Neural crest cell (in vitro differentiated cells): ENCODE results near the gene TWIST2. TPM values are rescaled to one million over a fixed set of nuclear protein-coding genes. Genes with fewer than 3 reads are reported as not detected.
A peak's percentile ranks its signal among the peaks of the same experiment; 100 is the strongest.

Source experiments
- DNase-seq: peaks from one replicate; pipeline ENCODE4 v3.0.0; 2021; ENCODE audit warnings: low read depth, mixed read lengths, low spot score
- H3K27ac Mint-ChIP-seq: one replicate; pipeline ENCODE4 v1.8.0; 2021; ENCODE audit warnings: mild to moderate bottlenecking, mixed read lengths; ENCODE audit not compliant: unreplicated experiment
- H3K27me3 Mint-ChIP-seq: 2 replicates; pipeline ENCODE4 v1.8.0; 2021; ENCODE audit warnings: low read depth, mild to moderate bottlenecking, mixed read lengths
- H3K36me3 Mint-ChIP-seq: 2 replicates; pipeline ENCODE4 v1.8.0; 2021; ENCODE audit warnings: low read depth, mild to moderate bottlenecking, mixed read lengths
- H3K4me1 Mint-ChIP-seq: 2 replicates; pipeline ENCODE4 v1.8.0; 2021; ENCODE audit warnings: mixed read lengths
- H3K4me3 Mint-ChIP-seq: one replicate; pipeline ENCODE4 v1.8.0; 2021; ENCODE audit warnings: mild to moderate bottlenecking, mixed read lengths
- H3K9me3 Mint-ChIP-seq: 2 replicates; pipeline ENCODE4 v1.8.0; 2021; ENCODE audit warnings: mixed read lengths
- total RNA-seq: library from RNA; stranded (reverse); gene quantifications from 2 replicates; pipeline ENCODE4 v1.2.1, GENCODE V29; 2021
- TF ChIP-seq, protein P1 (sequence below): fragments of 200-600 bp; sonication (generic); conservative IDR thresholded peaks from 2 replicates; pipeline ENCODE4 v1.5.0; 2021; ENCODE audit warnings: antibody characterized with exemption, mild to moderate bottlenecking

TWIST2 gene
- total RNA-seq, 1 donor from 2014 or later: 0.96 TPM

DNA sequence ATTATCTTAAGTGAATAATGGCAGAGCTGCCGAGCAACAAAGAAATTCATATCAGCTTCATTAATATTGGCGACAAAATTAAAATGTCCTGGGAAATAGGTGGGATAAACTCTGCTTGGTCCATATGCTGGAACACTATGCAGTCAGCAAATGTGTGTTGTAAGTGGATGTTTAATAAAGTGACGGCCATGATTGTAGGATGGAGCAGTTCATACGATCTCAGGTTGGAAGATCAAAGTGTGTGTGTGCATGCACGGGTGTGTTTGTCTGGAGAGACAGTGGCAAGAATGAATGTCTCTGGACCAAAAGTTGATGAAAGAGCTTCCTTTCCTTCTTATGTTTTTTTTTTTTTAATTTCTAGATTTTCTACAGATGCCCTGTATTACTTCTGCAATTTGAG lies 14.8 kb downstream of the TWIST2 start:
- Mint-ChIP-seq H3K27me3 (peaks cover 3% of the 10 kb centered on the region), H3K27ac (no peak overlapping the region), H3K36me3 (no peaks in the 10 kb centered on the region), H3K4me3 (no peak overlapping the region), H3K9me3 (no peaks in the 10 kb centered on the region), H3K4me1 (peaks cover 23% of the 10 kb centered on the region)
- TF ChIP-seq, protein P1, sequence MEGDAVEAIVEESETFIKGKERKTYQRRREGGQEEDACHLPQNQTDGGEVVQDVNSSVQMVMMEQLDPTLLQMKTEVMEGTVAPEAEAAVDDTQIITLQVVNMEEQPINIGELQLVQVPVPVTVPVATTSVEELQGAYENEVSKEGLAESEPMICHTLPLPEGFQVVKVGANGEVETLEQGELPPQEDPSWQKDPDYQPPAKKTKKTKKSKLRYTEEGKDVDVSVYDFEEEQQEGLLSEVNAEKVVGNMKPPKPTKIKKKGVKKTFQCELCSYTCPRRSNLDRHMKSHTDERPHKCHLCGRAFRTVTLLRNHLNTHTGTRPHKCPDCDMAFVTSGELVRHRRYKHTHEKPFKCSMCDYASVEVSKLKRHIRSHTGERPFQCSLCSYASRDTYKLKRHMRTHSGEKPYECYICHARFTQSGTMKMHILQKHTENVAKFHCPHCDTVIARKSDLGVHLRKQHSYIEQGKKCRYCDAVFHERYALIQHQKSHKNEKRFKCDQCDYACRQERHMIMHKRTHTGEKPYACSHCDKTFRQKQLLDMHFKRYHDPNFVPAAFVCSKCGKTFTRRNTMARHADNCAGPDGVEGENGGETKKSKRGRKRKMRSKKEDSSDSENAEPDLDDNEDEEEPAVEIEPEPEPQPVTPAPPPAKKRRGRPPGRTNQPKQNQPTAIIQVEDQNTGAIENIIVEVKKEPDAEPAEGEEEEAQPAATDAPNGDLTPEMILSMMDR: no peak
- no peak for DNase-seq

DNA sequence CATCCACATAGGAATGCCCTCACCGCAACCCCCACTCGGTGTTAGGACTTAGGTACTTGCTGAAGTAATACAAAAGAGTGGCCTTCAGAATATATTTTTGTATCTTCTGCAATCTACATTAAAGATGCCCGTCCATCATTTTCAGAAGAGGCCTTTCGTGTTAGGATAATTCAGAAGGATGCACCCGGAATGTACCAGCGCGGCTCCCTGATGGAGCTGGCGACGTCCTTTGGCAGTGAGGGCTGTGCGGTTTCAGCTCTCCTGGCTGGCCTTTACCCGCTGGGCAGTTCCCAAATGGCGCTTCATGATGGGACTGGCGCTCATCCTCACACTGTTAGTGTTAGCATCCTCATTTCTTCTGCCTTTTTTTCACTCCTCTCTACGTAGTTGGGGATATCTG lies 15.3 kb downstream of the TWIST2 start:
- Mint-ChIP-seq H3K27ac (no peak overlapping the region), H3K27me3 (peaks cover 3% of the 10 kb centered on the region), H3K9me3 (no peaks in the 10 kb centered on the region), H3K4me3 (no peak overlapping the region), H3K4me1 (peaks cover 23% of the 10 kb centered on the region), H3K36me3 (no peaks in the 10 kb centered on the region)
- TF ChIP-seq, protein P1: no peak
- DNase-seq: no peak

DNA sequence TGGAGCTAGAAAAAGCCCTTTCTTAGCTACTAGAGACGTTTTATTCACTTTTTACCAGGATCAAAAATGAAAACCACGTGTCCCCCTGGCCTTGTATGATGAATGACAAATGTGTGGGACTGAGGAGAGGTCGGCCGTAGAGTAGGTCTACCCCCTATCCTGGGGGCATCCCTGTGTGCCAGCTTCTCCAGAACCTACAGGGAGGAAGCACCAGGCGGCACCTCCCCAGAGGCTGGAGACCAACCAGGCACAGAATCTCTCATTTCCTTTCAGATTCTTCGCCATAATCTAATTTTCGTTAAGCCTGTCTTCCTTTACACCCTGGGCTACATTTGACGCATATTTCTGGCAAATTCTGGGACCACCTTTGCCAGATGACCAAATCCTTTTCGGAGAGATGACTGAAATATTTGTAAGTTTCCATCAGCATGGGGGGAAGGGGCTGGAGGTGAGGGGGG lies 15.9 kb downstream of the TWIST2 start:
- TF ChIP-seq, protein P1: no peak
- no peak for DNase-seq
- H3K9me3 Mint-ChIP-seq: no peaks in the 10 kb centered on the region
- no peaks in the 10 kb centered on the region for H3K36me3 Mint-ChIP-seq
- H3K4me3 Mint-ChIP-seq: peak overlapping the region; percentile 36
- peaks cover 23% of the 10 kb centered on the region for H3K4me1 Mint-ChIP-seq
- peaks cover 3% of the 10 kb centered on the region for H3K27me3 Mint-ChIP-seq
- H3K27ac Mint-ChIP-seq: peak overlapping the region; percentile 95

DNA sequence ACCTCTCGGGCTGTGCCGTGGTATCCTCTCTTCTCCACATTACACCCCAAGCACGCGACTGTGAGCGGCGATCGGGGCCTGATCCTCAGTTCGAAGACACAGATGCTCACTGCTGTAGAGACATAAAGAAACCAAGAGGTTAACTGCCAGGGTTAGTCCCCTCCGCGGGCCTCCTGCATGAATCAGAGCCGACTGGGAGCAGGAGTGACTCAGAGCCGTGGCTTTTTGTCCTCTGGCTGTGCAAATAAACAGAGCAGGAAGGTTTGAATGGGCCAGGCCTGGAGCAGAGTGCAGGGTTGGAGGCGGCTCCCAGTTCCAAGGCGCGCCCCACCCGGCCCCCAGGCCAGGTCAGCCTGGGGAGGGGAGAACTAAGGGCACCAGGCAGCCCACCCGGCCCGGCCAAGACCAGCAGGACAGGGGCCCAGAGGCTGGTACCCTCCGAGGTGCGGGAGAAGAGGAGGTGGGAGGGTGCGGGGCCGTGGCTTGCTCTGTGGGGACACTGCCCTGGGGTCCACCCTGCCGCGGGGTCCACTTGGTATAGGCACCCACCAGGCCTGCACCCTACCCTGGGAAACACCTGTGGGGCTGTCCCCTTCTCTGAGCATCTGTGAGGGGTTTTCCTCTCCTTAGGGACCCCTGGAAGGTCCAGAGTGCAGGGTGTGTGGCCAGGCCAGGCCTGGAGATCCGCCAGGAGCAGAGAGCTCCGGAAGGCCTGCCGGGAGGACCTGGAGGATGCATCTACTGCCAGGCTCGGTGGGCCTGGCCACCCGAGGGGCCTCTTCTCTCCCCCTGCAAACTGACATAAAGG lies 16.5 kb downstream of the TWIST2 start:
- H3K27me3 Mint-ChIP-seq: peaks cover 5% of the 10 kb centered on the region
- no peaks in the 10 kb centered on the region for H3K9me3 Mint-ChIP-seq
- peak; percentile 52 for DNase-seq
- TF ChIP-seq, protein P1: no peak
- peak overlapping the region; percentile 95 for H3K27ac Mint-ChIP-seq
- H3K36me3 Mint-ChIP-seq: no peaks in the 10 kb centered on the region
- peak overlapping the region; percentile 36 for H3K4me3 Mint-ChIP-seq
- peaks cover 23% of the 10 kb centered on the region for H3K4me1 Mint-ChIP-seq

DNA sequence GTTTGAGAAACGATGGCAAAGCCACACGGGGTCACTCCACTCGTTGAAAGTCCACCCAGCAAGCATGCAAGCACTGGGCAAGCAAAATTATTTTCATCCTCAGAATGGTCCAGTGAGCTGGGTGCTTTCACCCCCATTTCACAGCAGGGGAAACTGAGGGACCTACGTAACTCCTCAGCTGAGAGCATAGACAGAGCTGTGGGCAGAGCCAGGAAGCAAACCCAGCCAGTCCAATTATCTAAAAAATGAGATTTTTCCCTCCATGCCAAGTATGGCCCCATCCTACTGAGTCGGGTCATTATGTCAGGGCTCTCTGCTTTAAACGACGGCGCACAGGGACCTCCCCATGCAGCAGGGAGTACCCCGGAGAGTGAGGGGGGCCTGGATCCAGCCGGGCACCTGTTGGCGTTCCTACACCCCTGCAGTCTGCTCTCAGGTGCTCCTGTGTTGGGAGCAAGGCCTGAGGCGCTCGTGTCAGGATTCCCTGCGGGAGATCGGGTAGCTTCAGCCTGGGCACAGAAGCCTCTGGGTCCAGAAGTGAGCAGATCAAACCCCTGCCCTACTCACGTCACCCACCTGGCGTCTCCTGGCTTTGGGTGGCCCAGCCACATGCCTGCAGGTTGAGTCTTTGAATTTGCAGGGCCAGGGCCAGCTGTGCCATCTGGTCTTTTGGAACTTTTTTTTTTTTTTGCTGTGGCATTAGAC lies 17.3 kb downstream of the TWIST2 start:
- TF ChIP-seq, protein P1: no peak
- no peak for DNase-seq
- no peaks in the 10 kb centered on the region for H3K36me3 Mint-ChIP-seq
- no peak overlapping the region for H3K4me3 Mint-ChIP-seq
- peaks cover 5% of the 10 kb centered on the region for H3K27me3 Mint-ChIP-seq
- peaks cover 23% of the 10 kb centered on the region for H3K4me1 Mint-ChIP-seq
- H3K9me3 Mint-ChIP-seq: peaks cover 3% of the 10 kb centered on the region
- no peak overlapping the region for H3K27ac Mint-ChIP-seq
